Retinal pigment epithelial cell (primary cell): ENCODE data around the gene HOXB6.

ENCODE experiments used
- DNase-seq: peaks from one replicate; pipeline ENCODE4 v3.0.0-alpha.2; 2010; ENCODE audit warnings: low read depth
- H3K4me3 ChIP-seq: 2 replicates; pipeline ENCODE4 v1.5.1; 2011; ENCODE audit warnings: mild to moderate bottlenecking, low read length, control low read depth, moderate library complexity
- CTCF ChIP-seq: conservative IDR thresholded peaks from 2 replicates; pipeline ENCODE4 v1.5.1; 2011; ENCODE audit warnings: low read depth, low read length, control low read depth, inconsistent platforms

The HOXB6 gene

GRCh38 chr17:48558057-48558830 is 46.5 kb downstream of the HOXB6 start:
- no peak for TF ChIP-seq CTCF
- no peak overlapping the region for H3K4me3 ChIP-seq
- no peak for DNase-seq

DNA sequence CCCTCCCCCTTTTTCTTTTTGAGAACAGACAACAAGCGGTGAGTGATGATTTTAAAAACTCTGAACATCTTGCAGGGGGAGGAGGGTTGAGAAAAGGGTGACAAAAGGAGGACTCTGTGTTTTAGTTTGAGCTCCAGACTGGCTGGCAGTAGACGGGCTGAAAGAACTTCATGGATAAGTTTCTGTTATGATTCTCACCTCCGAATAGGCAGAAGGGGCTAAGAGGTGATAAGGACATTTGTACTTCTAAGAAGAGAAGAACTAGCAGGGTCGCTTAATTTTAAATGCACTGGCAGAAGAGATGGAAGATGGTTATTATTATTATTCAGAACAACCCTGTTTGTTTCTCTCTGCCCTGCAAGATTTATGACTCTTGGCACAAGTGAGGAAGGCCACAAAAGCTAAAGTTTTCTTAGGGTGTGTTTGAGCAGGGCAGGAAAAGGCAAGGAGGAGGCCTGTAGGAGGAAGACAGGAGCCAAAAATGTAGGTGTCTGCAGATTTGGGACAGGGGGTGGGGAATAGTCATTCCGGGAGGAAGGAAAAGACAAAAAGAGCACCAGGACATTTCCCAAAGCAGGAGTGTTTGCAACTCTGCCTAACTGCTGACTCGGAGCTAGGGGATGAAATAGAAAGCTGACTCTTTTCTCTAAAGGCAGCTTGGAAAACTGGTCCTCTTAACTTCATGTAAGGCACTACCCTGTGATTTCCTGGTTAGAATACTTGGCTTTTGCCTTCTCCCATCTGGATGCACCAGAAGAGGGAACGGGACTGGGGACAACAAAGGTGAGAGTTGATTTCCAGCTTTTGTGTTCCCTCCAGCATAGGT is 48.0 kb downstream of the HOXB6 start:
- TF ChIP-seq CTCF, result no peak
- DNase-seq, result no peak
- no peak overlapping the region for H3K4me3 ChIP-seq

DNA sequence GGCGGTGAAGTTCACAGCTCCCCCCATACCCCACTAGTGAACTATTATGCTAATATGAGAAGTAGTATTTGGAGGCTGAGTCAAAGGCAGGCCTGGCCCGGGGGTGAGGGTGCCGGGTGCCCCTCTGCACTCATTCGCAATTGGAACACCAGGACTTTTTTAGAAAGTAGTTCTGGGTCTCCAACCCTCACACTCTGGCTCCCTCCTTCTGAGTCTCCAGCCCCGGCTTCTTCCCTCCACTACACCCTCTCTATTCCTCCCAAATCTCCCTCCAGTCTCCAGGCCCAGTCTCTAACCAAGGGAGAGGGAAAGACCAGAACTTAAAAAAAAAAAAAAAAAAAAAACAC is 48.6 kb downstream of the HOXB6 start:
- no peak overlapping the region for H3K4me3 ChIP-seq
- TF ChIP-seq CTCF, result no peak
- DNase-seq, result no peak

GRCh38 chr17:48555258-48556228 is 49.2 kb downstream of the HOXB6 start:
- no peak overlapping the region for H3K4me3 ChIP-seq
- no peak for TF ChIP-seq CTCF
- peak; percentile 13 for DNase-seq

DNA sequence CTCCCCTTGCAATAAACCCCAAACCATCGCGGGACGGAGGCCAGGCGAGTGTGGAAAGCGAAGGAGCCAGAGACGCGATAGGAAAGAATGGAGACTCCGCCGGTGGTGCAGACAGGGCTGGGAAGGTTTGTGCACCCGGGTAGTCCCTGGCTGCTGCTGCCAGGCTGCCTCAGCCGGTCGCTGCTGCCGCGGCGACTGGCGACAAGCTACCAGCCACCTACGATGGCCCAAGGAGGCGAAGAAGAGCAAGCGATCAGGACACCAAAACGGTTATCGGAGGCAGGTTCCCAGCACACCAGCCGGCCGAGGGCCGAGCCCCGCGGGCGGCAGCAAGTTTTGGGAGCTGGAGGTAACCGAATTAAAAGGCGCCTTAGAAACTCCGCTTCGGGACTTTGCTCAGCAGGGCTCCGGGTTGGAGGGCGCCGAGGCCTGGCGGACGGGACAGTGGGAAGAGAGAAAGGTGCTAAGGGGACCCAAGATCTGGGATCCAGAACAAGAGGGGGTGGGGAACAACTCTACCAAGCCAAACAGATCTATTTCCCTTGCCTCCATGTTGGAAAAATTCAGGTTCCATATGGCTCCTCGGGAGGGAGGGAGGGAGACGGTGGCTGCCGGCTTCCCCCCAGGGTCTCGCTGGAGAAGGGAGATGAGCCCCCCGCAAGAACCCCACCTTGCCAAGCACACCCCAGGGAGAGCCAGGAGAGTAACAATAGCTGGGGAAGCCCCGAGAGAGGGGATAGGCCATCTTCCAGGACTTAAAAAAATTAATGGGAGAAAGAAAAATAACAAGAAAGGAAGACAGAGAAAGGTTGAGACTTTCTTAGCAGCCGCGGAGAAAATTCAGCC is 50.2 kb downstream of the HOXB6 start:
- no peak for TF ChIP-seq CTCF
- no peak overlapping the region for H3K4me3 ChIP-seq
- DNase-seq, result no peak

- no peak for DNase-seq
- TF ChIP-seq CTCF, result no peak
- H3K4me3 ChIP-seq, result no peak overlapping the region
Observed at GRCh38 chr17:48553826-48554225, 51.0 kb downstream of the HOXB6 start.
